Neural progenitor cell (in vitro differentiated cells): Measurements from ENCODE around the gene LRP3.

Experiments
- EZH2 ChIP-seq: fragments of 200-600 bp; sonication (generic); IDR thresholded peaks from 2 replicates; pipeline ENCODE4 v1.6.1; 2017; ENCODE audit warnings: antibody characterized with exemption, mild to moderate bottlenecking, moderate library complexity
- TF ChIP-seq, protein P1 (sequence below): fragments of 200-600 bp; sonication (generic); IDR thresholded peaks from 2 replicates; pipeline ENCODE4 v1.5.1; 2017; ENCODE audit warnings: antibody characterized with exemption, mild to moderate bottlenecking

DNA sequence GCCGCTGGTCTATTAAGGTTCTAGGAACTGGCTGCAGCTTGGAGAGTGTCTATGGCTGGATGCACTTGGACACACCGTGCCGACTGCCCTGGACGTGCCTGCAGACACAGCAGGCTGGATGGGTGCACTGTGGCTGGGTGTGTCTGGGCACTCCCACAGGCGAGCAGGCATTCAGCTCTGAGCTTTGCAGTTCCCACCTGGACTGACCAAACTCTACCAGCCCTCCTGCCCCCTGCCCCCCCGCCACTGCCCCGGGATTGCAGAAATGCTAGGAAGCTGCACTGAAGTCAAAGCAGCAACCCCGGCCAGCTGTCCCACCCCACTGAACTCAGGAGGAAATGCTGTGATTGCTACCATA lies 7.0 kb upstream of the LRP3 start:
- TF ChIP-seq, protein P1, sequence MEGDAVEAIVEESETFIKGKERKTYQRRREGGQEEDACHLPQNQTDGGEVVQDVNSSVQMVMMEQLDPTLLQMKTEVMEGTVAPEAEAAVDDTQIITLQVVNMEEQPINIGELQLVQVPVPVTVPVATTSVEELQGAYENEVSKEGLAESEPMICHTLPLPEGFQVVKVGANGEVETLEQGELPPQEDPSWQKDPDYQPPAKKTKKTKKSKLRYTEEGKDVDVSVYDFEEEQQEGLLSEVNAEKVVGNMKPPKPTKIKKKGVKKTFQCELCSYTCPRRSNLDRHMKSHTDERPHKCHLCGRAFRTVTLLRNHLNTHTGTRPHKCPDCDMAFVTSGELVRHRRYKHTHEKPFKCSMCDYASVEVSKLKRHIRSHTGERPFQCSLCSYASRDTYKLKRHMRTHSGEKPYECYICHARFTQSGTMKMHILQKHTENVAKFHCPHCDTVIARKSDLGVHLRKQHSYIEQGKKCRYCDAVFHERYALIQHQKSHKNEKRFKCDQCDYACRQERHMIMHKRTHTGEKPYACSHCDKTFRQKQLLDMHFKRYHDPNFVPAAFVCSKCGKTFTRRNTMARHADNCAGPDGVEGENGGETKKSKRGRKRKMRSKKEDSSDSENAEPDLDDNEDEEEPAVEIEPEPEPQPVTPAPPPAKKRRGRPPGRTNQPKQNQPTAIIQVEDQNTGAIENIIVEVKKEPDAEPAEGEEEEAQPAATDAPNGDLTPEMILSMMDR = no peak
- no peak for TF ChIP-seq EZH2
